Endothelial cell of umbilical vein (primary cell): ENCODE data around the gene MAP2K5. TPM values are rescaled to one million over a fixed set of nuclear protein-coding genes. Genes with fewer than 3 reads are reported as not detected.
A peak's percentile ranks its signal among the peaks of the same experiment; 100 is the strongest.

Experiments used
- BruUV-seq: library from RNA; stranded (reverse); fragments of 400-500 nt; replicated peaks from 2 replicates; lab custom pipeline; 2021; lab: Mats Ljungman, UMichigan
- CTCF ChIA-PET: fragments of 300-600, 350-600 bp; sonication (Branson Sonifier 250); formaldehyde crosslinking; loops from one replicate; lab custom pipeline; 2021; ENCODE audit warnings: antibody characterized with exemption, inconsistent platforms; lab: Charles Lee
- POLR2A ChIA-PET: fragments of 300-600, 350-600 bp; sonication (Branson Sonifier 250); formaldehyde crosslinking; loops from one replicate; lab custom pipeline; 2021; ENCODE audit warnings: antibody characterized with exemption, inconsistent platforms; lab: Charles Lee
- DNase-seq: peaks from one replicate; pipeline ENCODE4 v3.0.0-alpha.2; 2011; ENCODE audit warnings: low read depth, low spot score
- FAIRE-seq: peaks from 2 replicates; lab custom pipeline; 2011; peaks lifted over from hg19 to GRCh38; lab: Jason Lieb, UNC
- H2AFZ ChIP-seq: 2 replicates; pipeline ENCODE4 v1.6.0; 2012; ENCODE audit warnings: low read depth, low read length, control low read depth, inconsistent platforms
- H3K27ac ChIP-seq: 2 replicates; pipeline ENCODE4 v1.5.1; 2011; ENCODE audit warnings: low read depth, mild to moderate bottlenecking, control low read depth, low read length, moderate library complexity; ENCODE audit not compliant: insufficient read depth
- H3K27me3 ChIP-seq, 2 experiments: 2 replicates each; pipeline versions ENCODE4 v1.6.0 to v1.6.1; 2011; ENCODE audit warnings: low read length in 2 of 2, mixed read lengths in 1 of 2; ENCODE audit not compliant: control insufficient read depth in 2 of 2, insufficient read depth in 2 of 2
- H3K36me3 ChIP-seq, 2 experiments: 2 replicates in 1 of 2; 3 replicates in 1 of 2; pipeline ENCODE4 v1.5.1; 2011; ENCODE audit warnings: low read length in 2 of 2, mild to moderate bottlenecking in 1 of 2, moderate library complexity in 1 of 2; ENCODE audit not compliant: control insufficient read depth in 2 of 2, insufficient read depth in 2 of 2; ENCODE audit errors: extremely low read depth in 1 of 2
- H3K4me1 ChIP-seq: 3 replicates; pipeline ENCODE4 v1.5.1; 2011; ENCODE audit warnings: mild to moderate bottlenecking, low read length; ENCODE audit not compliant: control insufficient read depth, insufficient read depth; ENCODE audit errors: extremely low read depth
- H3K4me2 ChIP-seq: 2 replicates; pipeline ENCODE4 v1.6.1; 2011; ENCODE audit warnings: low read length, control low read depth, mixed read lengths; ENCODE audit not compliant: insufficient read depth
- H3K4me3 ChIP-seq, 3 experiments: fragments of 200-600 bp in 1 of 3; sonication (generic), shearing (Covaris generic) in 1 of 3; replicated peaks in 1 of 3; 2 replicates each; pipeline ENCODE4 v1.5.1; 2011 to 2016; ENCODE audit warnings: control low read depth in 3 of 3, low read length in 3 of 3, mild to moderate bottlenecking in 2 of 3, inconsistent platforms in 1 of 3, low read depth in 1 of 3, moderate library complexity in 1 of 3; ENCODE audit not compliant: insufficient read depth in 1 of 3
- H3K79me2 ChIP-seq: 2 replicates; pipeline ENCODE4 v1.6.0; 2012; ENCODE audit warnings: low read length, inconsistent platforms; ENCODE audit not compliant: control insufficient read depth, insufficient read depth
- H3K9ac ChIP-seq: replicated peaks from 2 replicates; pipeline ENCODE3; 2011; ENCODE audit warnings: low read length, control low read depth; ENCODE audit not compliant: insufficient read depth; ENCODE audit errors: extremely low read depth
- H3K9me1 ChIP-seq: replicated peaks from 3 replicates; pipeline ENCODE4 v1.6.0; 2011; ENCODE audit warnings: mild to moderate bottlenecking, low read length; ENCODE audit not compliant: control insufficient read depth, insufficient read depth; ENCODE audit errors: extremely low read depth
- H3K9me3 ChIP-seq: replicated peaks from 2 replicates; pipeline ENCODE4 v1.5.1; 2012; ENCODE audit warnings: low read length, inconsistent platforms; ENCODE audit not compliant: control insufficient read depth, insufficient read depth
- H4K20me1 ChIP-seq: replicated peaks from 2 replicates; pipeline ENCODE3; 2011; ENCODE audit warnings: mild to moderate bottlenecking, low read length; ENCODE audit not compliant: control insufficient read depth, insufficient read depth; ENCODE audit errors: extremely low read depth
- EZH2 ChIP-seq: IDR thresholded peaks from 2 replicates; pipeline ENCODE4 v1.6.1; 2012; ENCODE audit warnings: borderline replicate concordance, low read depth, mild to moderate bottlenecking, moderate library complexity, low read length, inconsistent platforms; ENCODE audit not compliant: severe bottlenecking
- FOS ChIP-seq: IDR thresholded peaks from 2 replicates; pipeline ENCODE4 v1.6.1; 2011; ENCODE audit warnings: mild to moderate bottlenecking, low read length, moderate library complexity, borderline replicate concordance; ENCODE audit not compliant: insufficient read depth
- GATA2 ChIP-seq: IDR thresholded peaks from 2 replicates; pipeline ENCODE4 v1.7.0; 2011; ENCODE audit warnings: low read depth, mild to moderate bottlenecking, moderate library complexity, mixed read lengths, low read length; ENCODE audit not compliant: insufficient read length, insufficient read depth
- JUN ChIP-seq: IDR thresholded peaks from 2 replicates; pipeline ENCODE4 v1.6.1; 2011; ENCODE audit warnings: borderline replicate concordance, low read depth; ENCODE audit not compliant: insufficient read length, insufficient read depth
- MYC ChIP-seq: IDR thresholded peaks from one replicate; pipeline ENCODE4 v1.6.1; 2011; ENCODE audit warnings: mild to moderate bottlenecking, low read depth, low read length
- POLR2A ChIP-seq: IDR thresholded peaks from 2 replicates; pipeline ENCODE4 v1.6.1; 2012; ENCODE audit warnings: low read depth, mild to moderate bottlenecking, control low read depth, low read length
- POLR2AphosphoS5 ChIP-seq: IDR thresholded peaks from 2 replicates; pipeline ENCODE4 v1.6.1; 2012; ENCODE audit warnings: low read depth, mild to moderate bottlenecking, control low read depth, low read length, moderate library complexity; ENCODE audit not compliant: insufficient read depth
- dilution Hi-C: fragments of 300-500 bp; cut with MboI; formaldehyde crosslinking; loops from one replicate; pipeline ENCODE4 v1.15.0; 2019; ENCODE audit warnings: low sequenced_read_pairs; ENCODE audit not compliant: extremely low pct_ligation_motif_present
- intact Hi-C: fragments of 100-400 bp; cut with micrococcal nuclease; formaldehyde crosslinking; loops from one replicate; pipeline ENCODE4 v1.10.0; 2022
- polyA plus RNA-seq, 4 experiments: library from polyadenylated mRNA; depleted of rRNA in 3 of 4; stranded (reverse) in 3 of 4; unstranded in 1 of 4; fragments of >200 nt; gene quantifications; 2 replicates each; pipeline versions ENCODE4 v1.2.1 to v1.2.3, GENCODE V29; 2011 to 2012; ENCODE audit warnings: missing spikeins in 1 of 4
- total RNA-seq: library from RNA; stranded (reverse); gene quantifications from 2 replicates; pipeline ENCODE4 v1.2.3, GENCODE V29; 2021
- TF ChIP-seq, protein P1 (sequence below): IDR thresholded peaks from 2 replicates; pipeline ENCODE4 v1.6.1; 2011; ENCODE audit not compliant: insufficient read depth, insufficient read length
- TF ChIP-seq, protein P2 (sequence below), 2 donors: IDR thresholded peaks; 1 replicate in 1 of 2; 2 replicates in 1 of 2; pipeline ENCODE4 v1.5.1; 2011; ENCODE audit warnings: low read length in 2 of 2, mild to moderate bottlenecking in 2 of 2, moderate library complexity in 2 of 2, control low read depth in 1 of 2, inconsistent platforms in 1 of 2, low read depth in 1 of 2; ENCODE audit not compliant: insufficient read depth in 1 of 2; ENCODE audit errors: extremely low read depth in 1 of 2

Gene MAP2K5
- total and polyA plus RNA-seq, 2 donors (not counting 3 experiments of a cell fraction or from before 2014, with no cell fraction given) = 4.9 to 24.7 TPM

GRCh38 chr15:67832897-67833709 lies 290.6 kb downstream of the MAP2K5 start:
- FAIRE-seq (peak; percentile 43), DNase-seq (no peak)
- no peak overlapping the region for H3K27ac ChIP-seq
- ChIA-PET POLR2A (no interaction called here), CTCF (interaction anchor here (1.1 to 3.1 kb wide), 8 partner anchors 14 to 887 kb away, joined by 3 to 36 read pairs (median 6); partner anchors contain the start of gene C15orf61)
- H3K4me3 ChIP-seq = no peak overlapping the region
- dilution Hi-C loops = no loop called here
- no peak overlapping the region for H2AFZ ChIP-seq
- BruUV-seq = no TSS peak
- no peaks in the 10 kb centered on the region for H3K36me3 ChIP-seq
- no peak overlapping the region for H3K9ac ChIP-seq
- H3K9me1 ChIP-seq = no peaks in the 10 kb centered on the region
- intact Hi-C loops = loop anchor here (2.0 to 5.0 kb wide), 2 partner anchors 312 to 511 kb away; partner anchors contain the start of gene C15orf61
- H3K79me2 ChIP-seq = no peaks in the 10 kb centered on the region
- H3K4me2 ChIP-seq = peak overlapping the region; percentile 52
- H3K9me3 ChIP-seq = no peaks in the 10 kb centered on the region
- peaks cover 79 to 92% of the 10 kb centered on the region in 2 experiments for H3K27me3 ChIP-seq
- TF ChIP-seq EZH2 (no peak), MYC (no peak), POLR2A (no peak), FOS (no peak), POLR2AphosphoS5 (no peak), GATA2 (no peak), JUN (no peak)
- TF ChIP-seq, protein P1, sequence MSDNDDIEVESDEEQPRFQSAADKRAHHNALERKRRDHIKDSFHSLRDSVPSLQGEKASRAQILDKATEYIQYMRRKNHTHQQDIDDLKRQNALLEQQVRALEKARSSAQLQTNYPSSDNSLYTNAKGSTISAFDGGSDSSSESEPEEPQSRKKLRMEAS = no peak
- TF ChIP-seq, protein P2, sequence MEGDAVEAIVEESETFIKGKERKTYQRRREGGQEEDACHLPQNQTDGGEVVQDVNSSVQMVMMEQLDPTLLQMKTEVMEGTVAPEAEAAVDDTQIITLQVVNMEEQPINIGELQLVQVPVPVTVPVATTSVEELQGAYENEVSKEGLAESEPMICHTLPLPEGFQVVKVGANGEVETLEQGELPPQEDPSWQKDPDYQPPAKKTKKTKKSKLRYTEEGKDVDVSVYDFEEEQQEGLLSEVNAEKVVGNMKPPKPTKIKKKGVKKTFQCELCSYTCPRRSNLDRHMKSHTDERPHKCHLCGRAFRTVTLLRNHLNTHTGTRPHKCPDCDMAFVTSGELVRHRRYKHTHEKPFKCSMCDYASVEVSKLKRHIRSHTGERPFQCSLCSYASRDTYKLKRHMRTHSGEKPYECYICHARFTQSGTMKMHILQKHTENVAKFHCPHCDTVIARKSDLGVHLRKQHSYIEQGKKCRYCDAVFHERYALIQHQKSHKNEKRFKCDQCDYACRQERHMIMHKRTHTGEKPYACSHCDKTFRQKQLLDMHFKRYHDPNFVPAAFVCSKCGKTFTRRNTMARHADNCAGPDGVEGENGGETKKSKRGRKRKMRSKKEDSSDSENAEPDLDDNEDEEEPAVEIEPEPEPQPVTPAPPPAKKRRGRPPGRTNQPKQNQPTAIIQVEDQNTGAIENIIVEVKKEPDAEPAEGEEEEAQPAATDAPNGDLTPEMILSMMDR (IDR thresholded peaks at IDR 0.05; ENCODE audit: extremely low read depth in 1 of 2, insufficient read depth in 1 of 2, low read depth in 1 of 2, low read length in 2 of 2) = no peak
- peaks cover 32% of the 10 kb centered on the region for H3K4me1 ChIP-seq
- H4K20me1 ChIP-seq = no peaks in the 10 kb centered on the region
